AG09319 (cell line): ENCODE measurements around the gene SPAG6.

Experiments
- DNase-seq: peaks from one replicate; pipeline ENCODE4 v3.0.0-alpha.2; 2010; ENCODE audit warnings: low read depth; ENCODE audit errors: extremely low read depth
- CTCF ChIP-seq: IDR thresholded peaks from 2 replicates; pipeline ENCODE4 v1.5.1; 2011; ENCODE audit warnings: low read depth, mild to moderate bottlenecking, inconsistent platforms, low read length, moderate library complexity

The SPAG6 gene

GRCh38 chr10:22429146-22429545 lies 83.8 kb downstream of the SPAG6 start:
- no peak for TF ChIP-seq CTCF
- DNase-seq: no peak

GRCh38 chr10:22429981-22430421 lies 84.7 kb downstream of the SPAG6 start:
- TF ChIP-seq CTCF: no peak
- no peak for DNase-seq

GRCh38 chr10:22433875-22434274 lies 88.6 kb downstream of the SPAG6 start:
- TF ChIP-seq CTCF: no peak
- DNase-seq: peak; percentile 48

GRCh38 chr10:22434521-22434920 lies 89.2 kb downstream of the SPAG6 start:
- no peak for DNase-seq
- no peak for TF ChIP-seq CTCF

- TF ChIP-seq CTCF: no peak
- DNase-seq: no peak
These were observed 90.4 kb downstream of the SPAG6 start for GRCh38 chr10:22435650-22436049.

GRCh38 chr10:22436526-22436892 lies 91.2 kb downstream of the SPAG6 start:
- TF ChIP-seq CTCF: no peak
- DNase-seq: no peak

GRCh38 chr10:22436893-22437619 lies 91.8 kb downstream of the SPAG6 start:
- peak; percentile 88 for DNase-seq
- peak; percentile 14 for TF ChIP-seq CTCF
